Measurements from ENCODE around the gene EPHB1. TPM values are rescaled to one million over a fixed set of nuclear protein-coding genes. Genes with fewer than 3 reads are reported as not detected.

EPHB1 gene
- total RNA-seq, 1 donor from 2014 or later: 13.7 TPM

- Mint-ChIP-seq H3K9me3 (peaks cover 26% of the 10 kb centered on the region), H3K4me1 (peaks cover 10% of the 10 kb centered on the region), H3K27me3 (ENCODE audit: low read depth) (no peaks in the 10 kb centered on the region), H3K4me3 (no peak overlapping the region), H3K27ac (ENCODE audit: unreplicated experiment) (peak overlapping the region; percentile 29), H3K36me3 (ENCODE audit: low read depth) (peaks cover 18% of the 10 kb centered on the region)
- no peak for DNase-seq (ENCODE audit: low read depth, low spot score)
- TF ChIP-seq CTCF (conservative IDR thresholded peaks at IDR 0.05): no peak
Measured at GRCh38 chr3:135068011-135068410, 273.0 kb downstream of the EPHB1 start.

GRCh38 chr3:135069406-135069805 lies 274.3 kb downstream of the EPHB1 start:
- H3K4me3 Mint-ChIP-seq: no peak overlapping the region
- no peak for DNase-seq (ENCODE audit: low read depth, low spot score)
- no peak for TF ChIP-seq CTCF (conservative IDR thresholded peaks at IDR 0.05)
- H3K36me3 Mint-ChIP-seq (ENCODE audit: low read depth): peaks cover 20% of the 10 kb centered on the region
- H3K4me1 Mint-ChIP-seq: peaks cover 10% of the 10 kb centered on the region
- H3K27ac Mint-ChIP-seq (ENCODE audit: unreplicated experiment): no peak overlapping the region
- peaks cover 21% of the 10 kb centered on the region for H3K9me3 Mint-ChIP-seq
- no peaks in the 10 kb centered on the region for H3K27me3 Mint-ChIP-seq (ENCODE audit: low read depth)

- DNase-seq (ENCODE audit: low read depth, low spot score): no peak
- no peak overlapping the region for H3K4me3 Mint-ChIP-seq
- peaks cover 10% of the 10 kb centered on the region for H3K4me1 Mint-ChIP-seq
- H3K9me3 Mint-ChIP-seq: peaks cover 9% of the 10 kb centered on the region
- H3K27ac Mint-ChIP-seq (ENCODE audit: unreplicated experiment): no peak overlapping the region
- no peaks in the 10 kb centered on the region for H3K27me3 Mint-ChIP-seq (ENCODE audit: low read depth)
- TF ChIP-seq CTCF (conservative IDR thresholded peaks at IDR 0.05): no peak
- H3K36me3 Mint-ChIP-seq (ENCODE audit: low read depth): peaks cover 9% of the 10 kb centered on the region
Measured at GRCh38 chr3:135071483-135071882, 276.4 kb downstream of the EPHB1 start.

GRCh38 chr3:135072431-135072830 lies 277.4 kb downstream of the EPHB1 start:
- peaks cover 12% of the 10 kb centered on the region for H3K9me3 Mint-ChIP-seq
- no peak overlapping the region for H3K27ac Mint-ChIP-seq (ENCODE audit: unreplicated experiment)
- H3K4me1 Mint-ChIP-seq: peaks cover 5% of the 10 kb centered on the region
- no peaks in the 10 kb centered on the region for H3K27me3 Mint-ChIP-seq (ENCODE audit: low read depth)
- H3K36me3 Mint-ChIP-seq (ENCODE audit: low read depth): peaks cover 8% of the 10 kb centered on the region
- no peak overlapping the region for H3K4me3 Mint-ChIP-seq
- no peak for TF ChIP-seq CTCF (conservative IDR thresholded peaks at IDR 0.05)
- no peak for DNase-seq (ENCODE audit: low read depth, low spot score)

GRCh38 chr3:135075157-135075556 lies 280.1 kb downstream of the EPHB1 start:
- Mint-ChIP-seq H3K27ac (ENCODE audit: unreplicated experiment) (no peak overlapping the region), H3K4me3 (no peak overlapping the region), H3K27me3 (ENCODE audit: low read depth) (no peaks in the 10 kb centered on the region), H3K36me3 (ENCODE audit: low read depth) (peaks cover 8% of the 10 kb centered on the region), H3K4me1 (no peaks in the 10 kb centered on the region), H3K9me3 (peaks cover 9% of the 10 kb centered on the region)
- TF ChIP-seq CTCF (conservative IDR thresholded peaks at IDR 0.05): no peak
- no peak for DNase-seq (ENCODE audit: low read depth, low spot score)

GRCh38 chr3:135076341-135076740 lies 281.3 kb downstream of the EPHB1 start:
- Mint-ChIP-seq H3K27me3 (ENCODE audit: low read depth) (no peaks in the 10 kb centered on the region), H3K4me3 (no peak overlapping the region), H3K36me3 (ENCODE audit: low read depth) (peaks cover 8% of the 10 kb centered on the region), H3K27ac (ENCODE audit: unreplicated experiment) (no peak overlapping the region), H3K4me1 (no peaks in the 10 kb centered on the region), H3K9me3 (peaks cover 9% of the 10 kb centered on the region)
- TF ChIP-seq CTCF (conservative IDR thresholded peaks at IDR 0.05): no peak
- no peak for DNase-seq (ENCODE audit: low read depth, low spot score)

Data from neural crest cell (in vitro differentiated cells).